ENCODE results near the gene BCL2.
"Not testable (repeated sequence)": the region's sequence is repeated elsewhere in the genome, so short reads cannot be mapped to it uniquely, and the experiment has no call there.

Gene BCL2

DNA sequence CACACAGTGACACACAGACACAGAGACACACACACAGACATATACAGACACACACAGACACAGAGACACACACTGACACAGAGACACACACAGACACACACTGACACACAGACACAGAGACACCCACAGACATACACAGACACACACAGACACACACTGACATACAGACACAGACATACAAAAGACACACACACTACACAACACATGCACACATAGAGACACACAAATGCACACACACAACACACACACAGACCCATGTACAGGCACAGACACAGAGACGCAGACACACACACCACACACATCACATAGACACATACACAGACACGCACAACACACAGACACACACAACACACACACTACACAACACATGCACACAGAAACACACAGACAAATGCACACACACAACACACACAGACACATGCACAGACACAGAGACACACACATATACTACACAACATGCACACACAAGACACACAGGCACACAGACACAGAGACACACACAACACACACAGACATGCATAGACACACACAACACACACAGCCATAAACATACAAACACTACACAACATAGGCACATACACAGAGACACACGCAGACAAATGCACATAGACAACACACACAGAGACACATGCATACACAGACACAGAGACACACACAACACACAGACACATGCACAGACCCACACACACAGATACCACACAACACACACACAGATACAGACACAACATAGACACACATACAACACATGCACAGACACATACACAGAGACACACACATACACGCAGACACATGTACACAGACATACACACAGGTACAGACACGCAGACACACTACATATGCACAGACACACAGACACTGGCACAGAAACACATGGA, 120.5 kb downstream of the BCL2 start:
- DNase-seq (ENCODE audit: low read depth, low spot score): no peak

- DNase-seq (ENCODE audit: low read depth, low spot score): no peak
Observed at GRCh38 chr18:63198098-63198760, 121.3 kb downstream of the BCL2 start.

DNA sequence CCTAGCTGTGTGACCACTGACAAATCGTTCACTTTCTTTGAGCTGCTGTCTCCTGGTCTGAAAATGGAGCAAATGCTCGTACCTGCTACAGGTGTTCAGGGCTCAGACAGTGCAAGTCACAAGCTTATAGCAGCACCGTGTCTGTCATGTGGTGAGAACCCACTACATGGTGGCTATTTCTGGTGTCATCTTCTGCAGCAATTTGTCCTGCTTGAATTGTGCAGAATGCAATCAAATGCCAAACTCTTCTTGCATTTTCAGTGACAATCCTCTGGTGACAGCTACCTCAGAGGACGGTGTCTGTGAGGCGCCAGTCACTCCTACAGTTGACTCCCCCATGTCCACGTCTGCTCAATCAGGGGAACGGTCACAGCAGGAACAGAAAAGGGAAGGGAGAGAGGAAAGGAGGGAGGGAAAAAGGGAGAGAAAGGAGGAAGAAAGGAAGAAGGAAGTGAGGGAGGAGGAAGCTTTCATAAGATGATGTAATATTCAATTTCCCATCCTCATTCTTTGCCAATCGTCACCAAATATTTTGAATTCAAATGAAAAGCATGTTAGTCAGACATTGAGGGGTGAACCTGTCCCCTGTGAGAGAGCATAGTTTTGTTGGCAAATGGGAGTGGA, 122.2 kb downstream of the BCL2 start:
- DNase-seq (ENCODE audit: low read depth, low spot score): no peak

DNA sequence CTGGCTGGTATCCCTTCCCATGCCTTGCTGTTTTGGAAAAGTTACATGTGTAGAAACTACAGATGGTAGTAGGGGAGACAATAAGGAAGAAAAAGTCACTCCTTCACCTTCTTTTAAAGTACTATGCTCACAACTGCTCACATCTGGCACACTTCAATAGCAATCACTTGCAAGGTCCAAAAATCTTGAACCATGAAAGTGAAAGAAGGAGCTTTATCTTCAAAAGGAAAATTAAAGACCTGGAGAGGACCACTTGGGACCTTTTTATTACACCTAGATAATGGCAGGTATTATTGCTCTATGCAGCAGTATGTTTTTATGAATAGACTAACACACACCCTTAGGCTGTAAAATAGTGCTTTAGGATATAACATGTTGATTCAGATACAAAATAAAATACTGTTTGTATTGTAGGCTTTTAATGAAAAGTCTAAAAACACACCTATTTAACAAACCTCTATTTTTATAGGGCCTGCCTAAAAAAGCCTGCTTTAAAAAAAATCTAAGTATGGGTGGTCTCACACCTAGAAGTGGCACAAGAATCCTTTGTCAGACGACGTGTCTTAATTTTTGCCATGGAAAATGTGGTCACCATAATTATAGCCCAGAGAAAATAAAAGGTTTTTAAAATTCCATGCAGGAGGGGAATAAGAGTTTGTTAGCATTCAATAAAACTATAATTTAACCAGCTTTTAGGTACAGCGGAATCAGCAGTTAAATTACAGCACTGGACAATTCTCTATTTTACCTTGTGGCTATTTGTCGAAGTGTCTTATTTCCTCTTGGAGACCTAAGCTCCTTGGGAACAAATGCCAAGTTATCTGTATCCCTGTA, 124.0 kb downstream of the BCL2 start:
- DNase-seq (ENCODE audit: low read depth, low spot score): no peak

DNA sequence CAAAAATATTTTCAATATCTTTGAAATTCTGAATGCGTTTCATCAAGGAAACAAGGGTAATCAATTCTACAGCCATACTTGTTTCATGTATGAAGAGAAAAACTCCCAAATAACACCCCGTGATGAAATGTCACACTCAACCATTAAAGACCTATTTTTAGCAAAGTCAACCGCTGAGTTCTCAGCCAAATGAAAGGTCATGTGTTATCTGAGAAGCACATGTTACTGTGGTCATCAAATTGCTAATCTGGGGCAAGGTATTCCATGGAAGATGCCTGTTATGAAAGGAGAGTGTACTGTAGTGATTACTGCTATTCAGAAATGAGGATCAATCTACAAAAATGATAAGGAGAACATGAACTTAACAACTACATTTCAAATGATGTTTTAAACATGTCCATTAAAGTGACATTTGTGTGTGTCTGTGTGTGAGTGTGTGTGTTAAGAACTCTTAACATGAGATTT, 126.7 kb downstream of the BCL2 start:
- no peak for DNase-seq (ENCODE audit: low read depth, low spot score)

- no peak for DNase-seq (ENCODE audit: low read depth, low spot score)
Observed at GRCh38 chr18:63192126-63192884, 127.3 kb downstream of the BCL2 start.

GRCh38 chr18:63191413-63191812, 128.2 kb downstream of the BCL2 start:
- no peak for DNase-seq (ENCODE audit: low read depth, low spot score)

GRCh38 chr18:63190838-63191237, 128.7 kb downstream of the BCL2 start:
- DNase-seq (ENCODE audit: low read depth, low spot score): not testable (repeated sequence)

DNA sequence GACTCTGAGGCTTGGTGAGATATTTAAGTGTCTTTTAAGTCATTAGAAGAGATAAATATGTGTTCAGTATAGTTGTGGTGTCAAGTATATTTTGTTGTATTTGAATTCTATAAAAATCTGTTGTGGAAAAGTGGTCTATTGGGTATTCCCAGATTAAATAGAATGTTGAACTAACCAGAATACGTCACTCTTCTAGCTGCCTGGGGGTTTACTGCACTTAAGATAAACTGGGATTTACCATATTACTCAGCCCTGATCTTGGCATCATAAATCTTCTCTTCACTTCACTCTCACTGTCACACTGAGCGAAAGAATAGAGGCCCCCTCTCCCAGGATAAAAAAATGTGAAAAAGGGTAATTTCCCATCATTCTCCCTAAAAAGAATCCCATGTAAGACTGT, 129.8 kb downstream of the BCL2 start:
- DNase-seq (ENCODE audit: low read depth, low spot score): no peak

DNA sequence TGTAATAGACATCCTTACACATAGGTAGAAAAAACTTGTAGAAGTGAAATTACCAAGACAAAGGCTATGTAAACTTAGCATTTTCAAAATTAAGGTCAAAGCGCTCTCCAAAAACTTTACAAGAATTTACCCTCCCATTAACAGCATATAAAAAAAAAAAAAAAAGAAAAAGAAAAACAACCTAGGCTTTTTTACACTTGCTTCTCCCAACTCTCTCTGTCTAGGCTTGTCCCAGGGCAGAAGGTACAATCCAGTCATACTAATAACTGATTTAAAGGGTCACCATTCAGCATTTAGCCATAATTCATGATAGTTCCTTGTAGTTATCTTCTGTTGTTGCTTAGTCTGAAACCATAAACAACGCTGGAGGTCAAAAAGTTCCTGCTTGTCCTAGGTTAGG, 130.5 kb downstream of the BCL2 start:
- no peak for DNase-seq (ENCODE audit: low read depth, low spot score)

GRCh38 chr18:63187791-63188460, 131.6 kb downstream of the BCL2 start:
- no peak for DNase-seq (ENCODE audit: low read depth, low spot score)

DNA sequence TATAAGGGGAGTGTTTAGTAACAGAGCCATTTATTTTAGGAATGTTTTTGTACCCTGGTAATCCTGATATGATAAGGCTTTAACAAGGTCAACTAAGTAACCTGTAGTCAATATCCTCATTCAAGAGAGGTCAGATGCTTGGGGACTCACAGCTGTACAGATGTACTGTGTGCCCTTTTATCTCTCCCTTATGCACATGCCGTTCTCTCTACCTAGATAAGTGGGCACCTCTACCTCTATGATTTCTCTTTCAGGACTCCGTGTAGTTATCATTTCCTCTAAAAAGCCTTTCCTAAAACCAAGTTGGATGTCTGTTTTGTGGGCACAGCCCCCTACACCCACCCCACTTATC, 132.4 kb downstream of the BCL2 start:
- no peak for DNase-seq (ENCODE audit: low read depth, low spot score)

GRCh38 chr18:63186520-63187222, 132.9 kb downstream of the BCL2 start:
- DNase-seq (ENCODE audit: low read depth, low spot score): no peak

DNA sequence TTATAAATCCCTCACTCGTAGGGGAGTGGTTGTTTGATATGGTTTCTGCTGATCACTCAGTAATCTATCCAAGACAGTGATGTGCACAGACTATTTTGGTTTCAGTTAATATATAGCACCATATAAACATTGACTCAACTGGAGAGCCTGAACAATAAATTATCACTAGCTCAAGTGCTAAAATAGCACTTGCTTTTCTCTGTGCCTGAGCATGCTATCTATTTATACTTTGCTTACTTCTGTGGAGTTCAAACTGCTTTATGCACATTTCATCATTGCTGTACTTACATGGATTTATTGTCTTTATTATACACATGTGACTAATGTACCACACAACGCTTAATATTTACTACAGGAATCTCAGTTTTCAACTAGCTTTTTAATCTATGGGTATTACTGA, 133.6 kb downstream of the BCL2 start:
- DNase-seq (ENCODE audit: low read depth, low spot score): no peak

DNA sequence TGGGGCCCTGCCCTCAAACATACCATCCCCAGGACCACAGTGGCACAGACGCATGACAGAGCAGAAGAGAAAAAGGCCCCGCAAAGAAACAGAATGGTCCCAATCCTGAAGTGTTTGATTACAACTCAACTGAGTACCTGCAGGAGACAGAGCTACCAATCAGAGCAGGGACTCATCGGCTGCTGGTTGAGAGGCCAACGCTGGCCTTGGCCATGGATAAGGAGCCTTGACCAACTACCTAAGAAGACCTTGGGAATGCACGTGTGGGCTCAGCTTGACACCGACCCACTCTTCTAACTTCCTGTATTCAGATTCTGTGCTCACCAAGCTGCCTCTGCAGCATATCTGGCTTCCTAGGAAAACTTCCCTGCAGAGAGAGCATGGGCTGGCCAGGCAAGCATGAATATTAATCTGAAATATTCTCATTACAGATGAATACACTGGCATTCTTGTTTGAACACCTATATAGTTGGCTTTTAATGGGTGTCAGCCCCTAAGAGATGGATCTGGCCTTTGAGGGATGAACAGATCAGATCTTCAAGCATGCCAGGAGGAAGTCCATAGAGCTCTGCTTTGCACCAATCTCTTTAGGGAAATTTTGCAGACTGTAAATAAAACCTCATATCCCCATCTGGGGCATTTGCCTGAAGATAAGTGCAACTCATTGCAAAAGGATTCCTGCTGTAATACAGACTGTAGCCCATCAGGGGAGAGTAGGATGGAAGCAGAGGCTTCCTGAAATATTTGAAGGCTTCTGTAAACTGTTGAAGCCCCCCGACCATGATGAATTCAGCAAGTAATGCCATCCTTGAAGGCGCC, 135.4 kb downstream of the BCL2 start:
- DNase-seq (ENCODE audit: low read depth, low spot score): no peak

DNA sequence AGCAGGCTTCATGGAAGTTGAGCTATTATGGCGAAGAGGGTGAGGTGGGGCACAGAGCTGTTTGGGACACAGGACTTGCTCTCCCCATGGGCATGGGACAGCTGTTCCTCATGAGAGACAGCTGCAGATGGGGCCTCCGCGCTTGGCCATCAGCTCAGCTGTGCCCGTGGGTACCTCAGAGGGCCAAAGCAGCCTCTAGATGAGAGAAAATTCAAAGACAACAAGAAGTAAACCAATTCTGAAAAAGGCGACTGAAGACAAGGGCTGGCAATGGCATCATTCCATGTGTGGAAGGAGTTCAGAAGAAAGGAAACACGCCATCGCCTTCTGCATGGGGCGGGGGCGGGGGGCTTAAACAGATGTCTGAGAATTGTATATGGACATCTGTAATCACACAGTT, 136.2 kb downstream of the BCL2 start:
- DNase-seq (ENCODE audit: low read depth, low spot score): no peak

GRCh38 chr18:63182861-63183260, 136.7 kb downstream of the BCL2 start:
- no peak for DNase-seq (ENCODE audit: low read depth, low spot score)

DNA sequence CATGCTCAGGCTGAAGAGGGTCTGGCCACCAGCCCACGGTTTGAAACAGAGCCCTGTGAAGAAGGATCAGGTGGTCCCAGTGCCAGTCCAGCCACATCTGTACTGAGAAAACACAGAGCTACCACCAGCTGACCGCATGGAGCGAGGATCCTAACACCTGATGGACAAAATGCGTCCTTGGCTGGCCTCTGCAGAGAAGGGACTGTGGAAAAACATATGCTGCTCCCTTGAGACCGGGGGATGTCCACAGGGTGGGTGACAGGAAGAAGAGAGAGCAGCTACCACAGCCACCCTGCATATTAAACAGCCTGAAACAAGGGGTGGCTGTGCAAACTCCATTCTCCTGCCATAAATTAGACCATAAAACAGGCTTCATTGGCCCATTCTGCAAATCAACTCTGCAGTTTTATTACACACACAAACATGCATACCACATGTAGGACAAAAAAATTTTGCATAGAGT, 137.2 kb downstream of the BCL2 start:
- no peak for DNase-seq (ENCODE audit: low read depth, low spot score)

Measured in activated naive CD8-positive, alpha-beta T cell treated with anti-CD3 and anti-CD28 coated beads, Interleukin-2, amount 50 U/mL, for 16 hours (primary cell).